ENCODE results near the gene SNED1. TPM values are rescaled to one million over a fixed set of nuclear protein-coding genes. Genes with fewer than 3 reads are reported as not detected.

The SNED1 gene
- total and polyA plus RNA-seq, 2 experiments from 2014 or later: 1.5 to 2.8 TPM

DNA sequence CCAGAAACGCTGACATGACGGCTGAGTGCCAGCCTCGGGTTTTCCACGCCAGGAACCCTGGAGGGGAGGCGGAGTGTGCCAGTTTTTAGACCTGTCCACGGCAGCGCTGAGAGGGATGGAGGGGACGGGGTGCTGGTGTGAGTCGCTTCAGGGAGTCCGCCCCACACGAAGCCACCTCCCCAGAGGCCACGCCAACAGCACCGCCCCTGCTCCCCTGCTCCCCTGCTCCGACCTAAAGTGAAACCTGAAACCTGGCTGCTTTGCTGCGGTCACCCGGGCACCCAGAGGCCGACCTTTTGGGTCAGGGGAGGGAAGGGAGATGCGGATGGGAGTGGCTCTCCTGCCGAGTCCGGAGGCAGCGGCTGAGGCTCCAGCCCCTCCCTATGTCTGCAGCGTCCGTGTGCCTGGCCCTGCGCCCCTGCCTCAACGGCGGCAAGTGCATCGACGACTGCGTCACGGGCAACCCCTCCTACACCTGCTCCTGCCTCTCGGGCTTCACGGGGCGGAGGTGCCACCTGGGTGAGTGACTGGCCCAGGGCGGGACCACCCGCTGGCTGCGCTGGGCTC, 38.1 kb downstream of the SNED1 start:
- ATAC-seq (peak; percentile 77), DNase-seq (ENCODE audit: low spot score) (peak; percentile 80)
- Histone ChIP-seq H3K79me2 (replicated peaks; ENCODE audit: insufficient read depth) (no peaks in the 10 kb centered on the region), H3K4me3 (peak overlapping the region; percentile 63), H3F3A (replicated peaks; ENCODE audit: low read depth) (no peaks in the 10 kb centered on the region), H3K4me2 (peak overlapping the region; percentile 92), H3K9me2 (ENCODE audit: insufficient read depth) (no peaks in the 10 kb centered on the region), H2AFZ (peak overlapping the region; percentile 96), H3K27ac (ENCODE audit: low read depth) (no peak overlapping the region), H4K20me1 (replicated peaks; ENCODE audit: insufficient read depth) (no peaks in the 10 kb centered on the region), H3K36me3 (ENCODE audit: insufficient read depth) (no peaks in the 10 kb centered on the region), H3K27me3 (ENCODE audit: insufficient read depth) (peaks cover 6% of the 10 kb centered on the region), H3K4me1 (ENCODE audit: insufficient read depth) (peaks cover 8% of the 10 kb centered on the region; the same call in 1 of the 2 replicates)
- TF ChIP-seq, protein P1, sequence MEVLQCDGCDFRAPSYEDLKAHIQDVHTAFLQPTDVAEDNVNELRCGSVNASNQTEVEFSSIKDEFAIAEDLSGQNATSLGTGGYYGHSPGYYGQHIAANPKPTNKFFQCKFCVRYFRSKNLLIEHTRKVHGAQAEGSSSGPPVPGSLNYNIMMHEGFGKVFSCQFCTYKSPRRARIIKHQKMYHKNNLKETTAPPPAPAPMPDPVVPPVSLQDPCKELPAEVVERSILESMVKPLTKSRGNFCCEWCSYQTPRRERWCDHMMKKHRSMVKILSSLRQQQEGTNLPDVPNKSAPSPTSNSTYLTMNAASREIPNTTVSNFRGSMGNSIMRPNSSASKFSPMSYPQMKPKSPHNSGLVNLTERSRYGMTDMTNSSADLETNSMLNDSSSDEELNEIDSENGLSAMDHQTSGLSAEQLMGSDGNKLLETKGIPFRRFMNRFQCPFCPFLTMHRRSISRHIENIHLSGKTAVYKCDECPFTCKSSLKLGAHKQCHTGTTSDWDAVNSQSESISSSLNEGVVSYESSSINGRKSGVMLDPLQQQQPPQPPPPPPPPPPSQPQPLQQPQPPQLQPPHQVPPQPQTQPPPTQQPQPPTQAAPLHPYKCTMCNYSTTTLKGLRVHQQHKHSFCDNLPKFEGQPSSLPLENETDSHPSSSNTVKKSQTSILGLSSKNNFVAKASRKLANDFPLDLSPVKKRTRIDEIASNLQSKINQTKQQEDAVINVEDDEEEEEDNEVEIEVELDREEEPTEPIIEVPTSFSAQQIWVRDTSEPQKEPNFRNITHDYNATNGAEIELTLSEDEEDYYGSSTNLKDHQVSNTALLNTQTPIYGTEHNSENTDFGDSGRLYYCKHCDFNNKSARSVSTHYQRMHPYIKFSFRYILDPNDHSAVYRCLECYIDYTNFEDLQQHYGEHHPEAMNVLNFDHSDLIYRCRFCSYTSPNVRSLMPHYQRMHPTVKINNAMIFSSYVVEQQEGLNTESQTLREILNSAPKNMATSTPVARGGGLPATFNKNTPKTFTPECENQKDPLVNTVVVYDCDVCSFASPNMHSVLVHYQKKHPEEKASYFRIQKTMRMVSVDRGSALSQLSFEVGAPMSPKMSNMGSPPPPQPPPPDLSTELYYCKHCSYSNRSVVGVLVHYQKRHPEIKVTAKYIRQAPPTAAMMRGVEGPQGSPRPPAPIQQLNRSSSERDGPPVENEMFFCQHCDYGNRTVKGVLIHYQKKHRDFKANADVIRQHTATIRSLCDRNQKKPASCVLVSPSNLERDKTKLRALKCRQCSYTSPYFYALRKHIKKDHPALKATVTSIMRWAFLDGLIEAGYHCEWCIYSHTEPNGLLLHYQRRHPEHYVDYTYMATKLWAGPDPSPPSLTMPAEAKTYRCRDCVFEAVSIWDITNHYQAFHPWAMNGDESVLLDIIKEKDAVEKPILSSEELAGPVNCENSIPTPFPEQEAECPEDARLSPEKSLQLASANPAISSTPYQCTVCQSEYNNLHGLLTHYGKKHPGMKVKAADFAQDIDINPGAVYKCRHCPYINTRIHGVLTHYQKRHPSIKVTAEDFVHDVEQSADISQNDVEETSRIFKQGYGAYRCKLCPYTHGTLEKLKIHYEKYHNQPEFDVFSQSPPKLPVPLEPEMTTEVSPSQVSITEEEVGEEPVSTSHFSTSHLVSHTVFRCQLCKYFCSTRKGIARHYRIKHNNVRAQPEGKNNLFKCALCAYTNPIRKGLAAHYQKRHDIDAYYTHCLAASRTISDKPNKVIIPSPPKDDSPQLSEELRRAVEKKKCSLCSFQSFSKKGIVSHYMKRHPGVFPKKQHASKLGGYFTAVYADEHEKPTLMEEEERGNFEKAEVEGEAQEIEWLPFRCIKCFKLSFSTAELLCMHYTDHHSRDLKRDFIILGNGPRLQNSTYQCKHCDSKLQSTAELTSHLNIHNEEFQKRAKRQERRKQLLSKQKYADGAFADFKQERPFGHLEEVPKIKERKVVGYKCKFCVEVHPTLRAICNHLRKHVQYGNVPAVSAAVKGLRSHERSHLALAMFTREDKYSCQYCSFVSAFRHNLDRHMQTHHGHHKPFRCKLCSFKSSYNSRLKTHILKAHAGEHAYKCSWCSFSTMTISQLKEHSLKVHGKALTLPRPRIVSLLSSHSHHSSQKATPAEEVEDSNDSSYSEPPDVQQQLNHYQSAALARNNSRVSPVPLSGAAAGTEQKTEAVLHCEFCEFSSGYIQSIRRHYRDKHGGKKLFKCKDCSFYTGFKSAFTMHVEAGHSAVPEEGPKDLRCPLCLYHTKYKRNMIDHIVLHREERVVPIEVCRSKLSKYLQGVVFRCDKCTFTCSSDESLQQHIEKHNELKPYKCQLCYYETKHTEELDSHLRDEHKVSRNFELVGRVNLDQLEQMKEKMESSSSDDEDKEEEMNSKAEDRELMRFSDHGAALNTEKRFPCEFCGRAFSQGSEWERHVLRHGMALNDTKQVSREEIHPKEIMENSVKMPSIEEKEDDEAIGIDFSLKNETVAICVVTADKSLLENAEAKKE (CRISPR knock-in tag; IDR thresholded peaks at IDR 0.05): no peak
- TF ChIP-seq EZH2phosphoT487 (IDR thresholded peaks at IDR 0.05; ENCODE audit: unreplicated experiment) (no peak), JUNB (IDR thresholded peaks at IDR 0.05; ENCODE audit: unreplicated experiment) (no peak), ZNF331 (CRISPR knock-in tag; IDR thresholded peaks at IDR 0.05; ENCODE audit: low read depth) (no peak), NANOG (IDR thresholded peaks at IDR 0.05; ENCODE audit: borderline replicate concordance) (no peak), POLR2AphosphoS5 (IDR thresholded peaks at IDR 0.05; ENCODE audit: low read depth) (no peak), CREB1 (CRISPR knock-in tag; IDR thresholded peaks at IDR 0.05; ENCODE audit: low read depth) (no peak), ZNF114 (CRISPR knock-in tag; IDR thresholded peaks at IDR 0.05) (no peak), STAT1 (IDR thresholded peaks at IDR 0.05; ENCODE audit: unreplicated experiment) (no peak), EZH2 (IDR thresholded peaks at IDR 0.05; ENCODE audit: low read depth, unreplicated experiment) (no peak)
- TF ChIP-seq, protein P2, sequence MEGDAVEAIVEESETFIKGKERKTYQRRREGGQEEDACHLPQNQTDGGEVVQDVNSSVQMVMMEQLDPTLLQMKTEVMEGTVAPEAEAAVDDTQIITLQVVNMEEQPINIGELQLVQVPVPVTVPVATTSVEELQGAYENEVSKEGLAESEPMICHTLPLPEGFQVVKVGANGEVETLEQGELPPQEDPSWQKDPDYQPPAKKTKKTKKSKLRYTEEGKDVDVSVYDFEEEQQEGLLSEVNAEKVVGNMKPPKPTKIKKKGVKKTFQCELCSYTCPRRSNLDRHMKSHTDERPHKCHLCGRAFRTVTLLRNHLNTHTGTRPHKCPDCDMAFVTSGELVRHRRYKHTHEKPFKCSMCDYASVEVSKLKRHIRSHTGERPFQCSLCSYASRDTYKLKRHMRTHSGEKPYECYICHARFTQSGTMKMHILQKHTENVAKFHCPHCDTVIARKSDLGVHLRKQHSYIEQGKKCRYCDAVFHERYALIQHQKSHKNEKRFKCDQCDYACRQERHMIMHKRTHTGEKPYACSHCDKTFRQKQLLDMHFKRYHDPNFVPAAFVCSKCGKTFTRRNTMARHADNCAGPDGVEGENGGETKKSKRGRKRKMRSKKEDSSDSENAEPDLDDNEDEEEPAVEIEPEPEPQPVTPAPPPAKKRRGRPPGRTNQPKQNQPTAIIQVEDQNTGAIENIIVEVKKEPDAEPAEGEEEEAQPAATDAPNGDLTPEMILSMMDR (conservative IDR thresholded peaks at IDR 0.05; ENCODE audit: low read depth in 2 of 2): no peak
- TF ChIP-seq, protein P3, sequence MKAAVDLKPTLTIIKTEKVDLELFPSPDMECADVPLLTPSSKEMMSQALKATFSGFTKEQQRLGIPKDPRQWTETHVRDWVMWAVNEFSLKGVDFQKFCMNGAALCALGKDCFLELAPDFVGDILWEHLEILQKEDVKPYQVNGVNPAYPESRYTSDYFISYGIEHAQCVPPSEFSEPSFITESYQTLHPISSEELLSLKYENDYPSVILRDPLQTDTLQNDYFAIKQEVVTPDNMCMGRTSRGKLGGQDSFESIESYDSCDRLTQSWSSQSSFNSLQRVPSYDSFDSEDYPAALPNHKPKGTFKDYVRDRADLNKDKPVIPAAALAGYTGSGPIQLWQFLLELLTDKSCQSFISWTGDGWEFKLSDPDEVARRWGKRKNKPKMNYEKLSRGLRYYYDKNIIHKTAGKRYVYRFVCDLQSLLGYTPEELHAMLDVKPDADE (IDR thresholded peaks at IDR 0.05): no peak
- TF ChIP-seq, protein P4, sequence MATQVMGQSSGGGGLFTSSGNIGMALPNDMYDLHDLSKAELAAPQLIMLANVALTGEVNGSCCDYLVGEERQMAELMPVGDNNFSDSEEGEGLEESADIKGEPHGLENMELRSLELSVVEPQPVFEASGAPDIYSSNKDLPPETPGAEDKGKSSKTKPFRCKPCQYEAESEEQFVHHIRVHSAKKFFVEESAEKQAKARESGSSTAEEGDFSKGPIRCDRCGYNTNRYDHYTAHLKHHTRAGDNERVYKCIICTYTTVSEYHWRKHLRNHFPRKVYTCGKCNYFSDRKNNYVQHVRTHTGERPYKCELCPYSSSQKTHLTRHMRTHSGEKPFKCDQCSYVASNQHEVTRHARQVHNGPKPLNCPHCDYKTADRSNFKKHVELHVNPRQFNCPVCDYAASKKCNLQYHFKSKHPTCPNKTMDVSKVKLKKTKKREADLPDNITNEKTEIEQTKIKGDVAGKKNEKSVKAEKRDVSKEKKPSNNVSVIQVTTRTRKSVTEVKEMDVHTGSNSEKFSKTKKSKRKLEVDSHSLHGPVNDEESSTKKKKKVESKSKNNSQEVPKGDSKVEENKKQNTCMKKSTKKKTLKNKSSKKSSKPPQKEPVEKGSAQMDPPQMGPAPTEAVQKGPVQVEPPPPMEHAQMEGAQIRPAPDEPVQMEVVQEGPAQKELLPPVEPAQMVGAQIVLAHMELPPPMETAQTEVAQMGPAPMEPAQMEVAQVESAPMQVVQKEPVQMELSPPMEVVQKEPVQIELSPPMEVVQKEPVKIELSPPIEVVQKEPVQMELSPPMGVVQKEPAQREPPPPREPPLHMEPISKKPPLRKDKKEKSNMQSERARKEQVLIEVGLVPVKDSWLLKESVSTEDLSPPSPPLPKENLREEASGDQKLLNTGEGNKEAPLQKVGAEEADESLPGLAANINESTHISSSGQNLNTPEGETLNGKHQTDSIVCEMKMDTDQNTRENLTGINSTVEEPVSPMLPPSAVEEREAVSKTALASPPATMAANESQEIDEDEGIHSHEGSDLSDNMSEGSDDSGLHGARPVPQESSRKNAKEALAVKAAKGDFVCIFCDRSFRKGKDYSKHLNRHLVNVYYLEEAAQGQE (IDR thresholded peaks at IDR 0.05; ENCODE audit: unreplicated experiment): no peak
- H3K27me3 Mint-ChIP-seq (ENCODE audit: insufficient read depth, low read depth, poor library complexity): peaks cover 19% of the 10 kb centered on the region
- H3K9me3 Mint-ChIP-seq: no peaks in the 10 kb centered on the region; the same call in 2 of the 3 replicates
- peak overlapping the region; percentile 59 for H3K4me3 Mint-ChIP-seq
- no peak overlapping the region for H3K27ac Mint-ChIP-seq
- H3K4me1 Mint-ChIP-seq: peaks cover 7% of the 10 kb centered on the region
- H3K36me3 Mint-ChIP-seq (ENCODE audit: low read depth): no peaks in the 10 kb centered on the region; the same call in 2 of the 3 replicates

All from GM23338 (cell line).